GM18507 (cell line): ENCODE results near the gene CDKAL1.
A peak's percentile ranks its signal among the peaks of the same experiment; 100 is the strongest.
"Not testable (repeated sequence)": the region's sequence is repeated elsewhere in the genome, so short reads cannot be mapped to it uniquely, and the experiment has no call there.

ENCODE experiments used
- DNase-seq: peaks from one replicate; pipeline ENCODE4 v3.0.0; 2011; ENCODE audit warnings: low read depth; ENCODE audit not compliant: insufficient read length; ENCODE audit errors: extremely low spot score
- FAIRE-seq: peaks from 2 replicates; lab custom pipeline; 2011; peaks lifted over from hg19 to GRCh38; lab: Jason Lieb, UNC

The CDKAL1 gene

GRCh38 chr6:20534295-20535262 is at the start of gene CDKAL1:
Gene CDKAL1 (plus strand): TSS chr6:20534457. CDS start chr6:20546351, 11,894 bp downstream.
- FAIRE-seq (peak; percentile 95), DNase-seq (peak; percentile 65)

DNA sequence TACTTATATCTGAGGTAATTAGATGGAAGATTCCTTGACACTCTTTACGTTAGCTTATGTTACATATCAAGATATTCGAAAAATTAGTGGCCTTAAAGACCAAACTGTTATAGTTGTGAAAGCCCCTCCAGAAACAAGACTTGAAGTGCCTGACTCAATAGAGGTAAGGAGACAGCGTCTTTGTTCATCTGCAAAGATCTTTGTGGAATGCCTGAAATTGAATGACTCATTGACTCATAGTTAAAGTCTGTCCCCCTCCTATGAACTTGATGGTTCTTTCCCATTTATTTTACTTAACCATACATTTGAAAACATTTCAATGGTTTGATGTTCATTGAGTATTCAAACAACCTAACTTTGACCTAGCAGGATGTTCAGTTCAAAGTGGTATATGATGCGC is 47.6 kb upstream of the CDKAL1 start:
- FAIRE-seq (no peak), DNase-seq (no peak)

DNA sequence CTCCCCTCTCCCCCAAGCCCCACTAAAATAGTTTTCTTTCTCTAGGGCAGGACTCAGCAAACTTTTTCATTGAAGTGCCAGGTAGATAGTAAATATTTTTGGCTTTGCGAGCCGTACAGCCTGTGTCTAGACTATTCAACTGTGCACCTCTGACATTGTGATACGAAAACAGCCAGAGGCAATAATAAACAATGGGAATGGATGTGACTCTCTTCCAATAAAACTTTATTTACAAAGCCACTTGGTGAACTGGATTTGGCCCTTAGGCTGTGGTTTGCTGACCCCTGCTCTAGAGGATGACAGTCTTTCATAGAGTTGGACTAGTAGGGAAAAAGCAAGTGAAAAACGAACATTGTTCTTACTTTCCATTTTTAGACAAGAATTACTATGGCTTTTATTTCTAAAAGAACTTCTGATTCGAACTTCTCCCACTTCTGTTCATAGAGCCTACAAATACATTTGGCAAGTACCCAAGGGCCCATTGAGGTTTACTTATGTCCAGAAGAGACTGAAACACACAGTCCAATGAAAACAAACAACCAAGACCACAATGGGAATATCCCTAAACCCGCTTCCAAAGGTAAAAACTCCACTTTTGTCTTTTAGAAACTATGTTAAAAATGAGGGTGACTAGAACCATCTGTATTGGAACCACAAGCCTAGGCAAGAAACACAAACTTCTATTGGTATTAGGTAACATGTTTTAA is 46.4 kb upstream of the CDKAL1 start:
- no peak for FAIRE-seq
- DNase-seq = no peak

- DNase-seq (no peak), FAIRE-seq (no peak)
Measured at GRCh38 chr6:20490591-20490990, 43.7 kb upstream of the CDKAL1 start.

GRCh38 chr6:20492099-20492498 is 42.2 kb upstream of the CDKAL1 start:
- DNase-seq (no peak), FAIRE-seq (no peak)

DNA sequence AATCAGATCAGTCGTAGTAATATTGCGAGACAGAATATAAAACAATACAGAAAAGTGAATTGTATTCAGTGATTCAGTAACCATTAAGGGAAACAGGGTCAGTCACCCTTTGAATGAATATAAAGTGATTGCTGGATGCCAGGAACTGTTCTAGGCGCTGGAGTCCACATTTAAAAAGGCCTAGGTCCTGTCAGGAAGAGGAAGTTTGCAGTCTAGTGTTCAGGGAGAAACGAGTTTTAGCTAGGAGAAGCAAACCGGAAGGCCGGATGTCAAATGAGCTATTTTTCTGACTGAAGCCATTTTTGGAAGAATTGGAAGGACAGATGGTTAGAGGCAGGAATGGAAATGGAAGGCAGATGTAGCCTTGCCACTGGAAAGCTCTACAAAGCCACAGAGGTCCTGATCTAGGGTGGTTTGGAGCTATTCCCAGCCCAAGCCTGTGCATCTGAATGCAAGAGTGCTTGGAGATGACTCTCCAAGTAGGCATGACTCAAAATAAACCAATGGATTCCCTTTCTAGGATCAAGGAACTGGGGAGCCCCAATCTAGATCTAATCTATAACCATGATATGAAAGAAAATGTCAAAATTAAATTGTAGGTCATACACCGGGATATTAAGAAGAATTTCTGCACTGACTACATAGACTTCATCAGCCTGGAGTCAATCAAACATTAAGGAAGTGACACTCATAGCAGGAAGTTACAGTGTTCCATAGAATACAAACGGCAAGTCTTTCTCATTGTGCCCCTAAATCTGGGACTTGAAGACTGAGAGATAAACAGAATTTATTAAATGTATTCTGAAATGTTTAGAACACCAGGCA is 36.8 kb upstream of the CDKAL1 start:
- FAIRE-seq (no peak), DNase-seq (no peak)

GRCh38 chr6:20498041-20498385 is 36.2 kb upstream of the CDKAL1 start:
- DNase-seq (no peak), FAIRE-seq (no peak)

GRCh38 chr6:20509212-20509611 is 25.0 kb upstream of the CDKAL1 start:
- FAIRE-seq (no peak), DNase-seq (no peak)

DNA sequence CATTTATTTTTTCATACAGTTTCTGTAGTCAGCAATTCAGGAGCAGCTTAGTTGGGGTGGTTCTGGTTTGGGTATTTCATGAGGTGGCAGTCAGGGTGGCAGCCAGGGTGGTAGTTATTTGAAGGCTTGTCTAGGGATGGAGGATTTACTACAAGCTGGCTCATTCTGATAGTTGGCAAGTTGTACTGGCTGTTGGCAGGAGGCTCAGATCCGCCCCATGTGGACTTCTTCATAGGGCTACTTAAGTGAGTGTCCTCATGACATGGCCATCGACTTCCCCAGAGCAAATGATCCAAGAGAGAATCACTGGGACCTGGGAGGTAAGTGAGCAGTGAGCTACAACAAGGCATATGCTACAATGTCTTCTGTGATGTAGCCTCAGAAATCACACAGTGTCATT is 22.4 kb upstream of the CDKAL1 start:
- FAIRE-seq (no peak), DNase-seq (no peak)

GRCh38 chr6:20525208-20525607 is 9.0 kb upstream of the CDKAL1 start:
- not testable (repeated sequence) for DNase-seq, FAIRE-seq

- FAIRE-seq = peak; percentile 77
Measured at GRCh38 chr6:20529086-20529448, 5.2 kb upstream of the CDKAL1 start.

DNA sequence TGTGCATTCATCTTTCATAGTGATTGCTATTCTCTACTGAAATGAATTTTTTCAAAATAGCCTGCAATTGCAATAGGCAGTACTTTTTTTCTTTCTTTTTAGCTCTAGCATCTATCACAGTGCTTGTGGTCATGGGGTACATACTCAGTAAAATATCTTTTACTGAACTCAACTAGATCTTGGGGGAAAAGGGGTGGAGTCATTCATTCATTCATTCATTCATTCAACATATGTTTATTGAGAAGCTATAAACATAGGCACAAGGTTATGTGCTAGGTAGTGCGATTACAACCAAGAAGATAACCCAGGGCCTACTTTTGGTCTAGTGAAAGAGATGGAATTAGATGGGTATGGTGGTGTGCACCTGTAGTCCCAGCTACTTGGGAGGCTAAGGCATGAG is 1.4 kb upstream of the CDKAL1 start:
- FAIRE-seq (no peak), DNase-seq (no peak)

More at GRCh38 chr6:20529086-20529448, 5.2 kb upstream of the CDKAL1 start:
- DNase-seq = not testable (repeated sequence)

- FAIRE-seq = no peak
Measured at GRCh38 chr6:20533746-20534294, 437 bp upstream of the CDKAL1 start.

GRCh38 chr6:20538131-20538662 is 3.9 kb downstream of the CDKAL1 start:
- FAIRE-seq = no peak
- no peak for DNase-seq

More at GRCh38 chr6:20533746-20534294, 437 bp upstream of the CDKAL1 start:
- no peak for DNase-seq

GRCh38 chr6:20538907-20539306 is 4.7 kb downstream of the CDKAL1 start:
- FAIRE-seq = no peak
- DNase-seq = no peak

DNA sequence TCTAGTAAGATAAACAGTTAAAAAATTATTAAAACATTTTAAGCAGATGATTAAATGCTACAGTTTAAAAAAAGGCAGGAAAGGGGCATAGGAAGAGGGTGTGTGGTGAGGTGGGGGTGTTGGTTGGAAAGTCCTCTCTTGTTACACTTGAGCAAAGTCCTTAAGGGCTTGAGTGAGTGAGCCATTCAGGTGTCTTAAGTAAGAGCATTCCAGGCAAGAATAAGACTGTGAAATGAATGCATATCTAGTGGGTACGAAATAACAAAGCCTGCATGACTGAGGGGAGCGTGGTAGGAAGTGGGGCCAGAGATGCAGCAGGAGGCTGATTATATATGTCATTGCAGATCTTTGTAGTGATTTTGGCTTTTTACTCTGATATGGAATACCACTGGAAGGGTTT is 5.1 kb downstream of the CDKAL1 start:
- FAIRE-seq (no peak), DNase-seq (no peak)

GRCh38 chr6:20540683-20541082 is 6.4 kb downstream of the CDKAL1 start:
- no peak for DNase-seq
- no peak for FAIRE-seq

- DNase-seq (no peak), FAIRE-seq (no peak)
Measured at GRCh38 chr6:20541382-20541781, 7.1 kb downstream of the CDKAL1 start.

DNA sequence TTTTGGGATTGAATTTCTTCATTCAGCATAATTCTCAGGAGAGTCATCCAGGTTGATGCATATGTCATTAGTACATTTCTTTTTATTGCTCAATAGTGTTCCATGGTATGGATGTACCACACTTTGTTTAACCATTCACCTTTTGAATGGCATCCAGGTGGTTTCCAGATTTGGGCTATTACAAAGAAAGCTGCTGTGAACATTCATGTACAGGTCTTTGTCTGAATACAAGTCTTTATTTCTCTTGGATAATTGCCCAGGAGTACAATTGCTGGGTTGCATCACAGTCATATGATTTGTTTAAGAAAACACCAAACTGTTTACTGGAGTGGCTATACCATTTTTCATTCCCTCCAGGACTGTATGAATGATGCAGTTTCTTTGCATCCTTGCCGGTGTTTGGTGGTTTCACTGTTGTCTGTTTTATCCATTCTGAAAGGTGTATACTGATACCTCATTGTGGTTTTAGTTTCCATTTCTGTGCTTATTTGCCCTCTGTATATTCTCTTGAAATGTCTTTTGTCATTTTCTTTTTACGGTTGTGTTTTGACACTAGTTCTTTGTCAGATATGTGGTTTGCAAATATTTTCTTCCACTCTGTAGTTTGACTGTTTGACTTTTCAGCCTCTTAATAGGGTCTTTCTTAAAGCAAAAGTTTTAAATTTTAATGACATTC is 8.8 kb downstream of the CDKAL1 start:
- FAIRE-seq (peak; percentile 95), DNase-seq (peak; percentile 9)
